ENCODE measurements around the gene CTRB1. TPM values are rescaled to one million over a fixed set of nuclear protein-coding genes. Genes with fewer than 3 reads are reported as not detected.

The CTRB1 gene
- total and polyA plus RNA-seq, 8 donors: 14,339 to 37,242 (median 26,434) TPM

GRCh38 chr16:75196836-75197235 is 22.0 kb upstream of the CTRB1 start:
- peak in 1 of 6 donors; percentile 51 for DNase-seq
- no peaks in the 10 kb centered on the region for H3K4me1 ChIP-seq
- H3K4me3 ChIP-seq: no peak overlapping the region
- H3K36me3 ChIP-seq: no peaks in the 10 kb centered on the region
- WGBS, 2 donors: 54 to 62% methylated on average over 9 of the region's 9 CpGs
- FAIRE-seq: no peak
- H3K27ac ChIP-seq: no peak overlapping the region
- no peak for TF ChIP-seq CTCF (IDR thresholded peaks at IDR 0.05)
- H3K27me3 ChIP-seq: no peaks in the 10 kb centered on the region
- H3K9me3 ChIP-seq: no peaks in the 10 kb centered on the region
- ATAC-seq: no peak
- intact Hi-C loops (cut with DNase I): no loop called here

- FAIRE-seq: no peak
- Histone ChIP-seq H3K27me3 (no peaks in the 10 kb centered on the region), H3K4me3 (no peak overlapping the region), H3K4me1 (no peaks in the 10 kb centered on the region), H3K9me3 (no peaks in the 10 kb centered on the region), H3K27ac (no peak overlapping the region), H3K36me3 (no peaks in the 10 kb centered on the region)
- WGBS, 2 donors: 45 to 48% methylated on average over 14 of the region's 14 CpGs
- TF ChIP-seq CTCF (IDR thresholded peaks at IDR 0.05): no peak
- peak in 1 of 6 donors; percentile 40 for DNase-seq
- peak in 1 of 4 donors; percentile 0 for ATAC-seq
- intact Hi-C loops (cut with DNase I): no loop called here
Observed at GRCh38 chr16:75197522-75198134, 21.2 kb upstream of the CTRB1 start.

GRCh38 chr16:75198135-75198600 is 20.6 kb upstream of the CTRB1 start:
- Histone ChIP-seq H3K4me1 (no peaks in the 10 kb centered on the region), H3K9me3 (no peaks in the 10 kb centered on the region), H3K36me3 (no peaks in the 10 kb centered on the region), H3K4me3 (no peak overlapping the region), H3K27me3 (no peaks in the 10 kb centered on the region), H3K27ac (no peak overlapping the region)
- peak in 1 of 4 donors; percentile 10 for ATAC-seq
- intact Hi-C loops (cut with DNase I): no loop called here
- TF ChIP-seq CTCF (IDR thresholded peaks at IDR 0.05): no peak
- FAIRE-seq: no peak
- 22 to 34% methylated on average over 18 of the region's 18 CpGs for WGBS, 2 donors
- DNase-seq: peak in 4 of 6 donors; percentile 48 to 68 (median 64)

GRCh38 chr16:75202069-75202590 is 16.7 kb upstream of the CTRB1 start:
- no peaks in the 10 kb centered on the region for H3K27me3 ChIP-seq
- FAIRE-seq (no peak), DNase-seq (peak in 5 of 6 donors; percentile 14 to 50 (median 40)), ATAC-seq (no peak)
- peak overlapping the region in 1 of 4 donors; percentile 47 for H3K4me3 ChIP-seq
- peaks cover 0 to 9% (median 0%) of the 10 kb centered on the region in 3 donors for H3K36me3 ChIP-seq
- intact Hi-C loops (cut with DNase I): no loop called here
- H3K27ac ChIP-seq: peak overlapping the region in 1 of 4 donors; percentile 70
- no peaks in the 10 kb centered on the region for H3K4me1 ChIP-seq
- H3K9me3 ChIP-seq: no peaks in the 10 kb centered on the region
- TF ChIP-seq CTCF (IDR thresholded peaks at IDR 0.05): no peak
- 83 to 90% methylated on average over 13 of the region's 13 CpGs for WGBS, 2 donors

- Histone ChIP-seq H3K9me3 (no peaks in the 10 kb centered on the region), H3K4me3 (peak overlapping the region in 1 of 4 donors; percentile 47), H3K36me3 (peaks cover 0 to 9% (median 0%) of the 10 kb centered on the region in 3 donors), H3K27me3 (no peaks in the 10 kb centered on the region), H3K4me1 (peaks cover 0 to 6% (median 2%) of the 10 kb centered on the region in 3 donors), H3K27ac (peak overlapping the region in 1 of 4 donors; percentile 70)
- intact Hi-C loops (cut with DNase I): no loop called here
- 80 to 84% methylated on average over 12 of the region's 12 CpGs for WGBS, 2 donors
- FAIRE-seq: no peak
- TF ChIP-seq CTCF (IDR thresholded peaks at IDR 0.05): no peak
- no peak for ATAC-seq
- DNase-seq: peak in 5 of 6 donors; percentile 38 to 70 (median 54)
Observed at GRCh38 chr16:75203096-75203495, 15.7 kb upstream of the CTRB1 start.
